Neural cell (in vitro differentiated cells): ENCODE data around the gene IFI6. TPM values are rescaled to one million over a fixed set of nuclear protein-coding genes. Genes with fewer than 3 reads are reported as not detected.
"Not testable (repeated sequence)": the region's sequence is repeated elsewhere in the genome, so short reads cannot be mapped to it uniquely, and the experiment has no call there.

Experiments used
- H2AFZ ChIP-seq: fragments of 200-600, 300-800 bp; sonication (generic), shearing (Covaris generic); 2 replicates; pipeline ENCODE4 v1.6.0; 2014; ENCODE audit warnings: low read depth, mild to moderate bottlenecking, antibody characterized with exemption, low read length, moderate library complexity
- H3F3A ChIP-seq: fragments of 200-600 bp; shearing (Covaris generic); 2 replicates; pipeline ENCODE4 v1.6.1; 2016; ENCODE audit warnings: mild to moderate bottlenecking, moderate library complexity, mixed read lengths, antibody characterized with exemption, low read length; ENCODE audit not compliant: insufficient read depth, poor library complexity, severe bottlenecking
- H3K27ac ChIP-seq: fragments of 200-600, 300-800 bp; sonication (generic), shearing (Covaris generic); 2 replicates; pipeline ENCODE4 v1.5.1; 2014; ENCODE audit warnings: mild to moderate bottlenecking, low read length, moderate library complexity
- H3K27me3 ChIP-seq: fragments of 300-800, 200-600 bp; sonication (generic), shearing (Covaris generic); 2 replicates; pipeline ENCODE4 v1.6.0; 2014; ENCODE audit warnings: mild to moderate bottlenecking, low read depth, low read length, moderate library complexity; ENCODE audit not compliant: insufficient read depth
- H3K36me3 ChIP-seq: fragments of 300-800, 200-600 bp; sonication (generic), shearing (Covaris generic); 2 replicates; pipeline ENCODE4 v1.5.1; 2014; ENCODE audit warnings: mild to moderate bottlenecking, antibody characterized with exemption, low read length, moderate library complexity; ENCODE audit not compliant: insufficient read depth
- H3K4me2 ChIP-seq: fragments of 300-800, 200-600 bp; sonication (generic), shearing (Covaris generic); 2 replicates; pipeline ENCODE4 v1.6.0; 2014; ENCODE audit warnings: mild to moderate bottlenecking, low read length
- H3K4me3 ChIP-seq: fragments of 300-800, 200-600 bp; sonication (generic), shearing (Covaris generic); 2 replicates; pipeline ENCODE4 v1.5.1; 2014; ENCODE audit warnings: mild to moderate bottlenecking, low read length, moderate library complexity
- H3K79me2 ChIP-seq: fragments of 200-600 bp; shearing (Covaris generic); replicated peaks from 2 replicates; pipeline ENCODE4 v1.6.0; 2014; ENCODE audit warnings: mild to moderate bottlenecking, low read length, moderate library complexity; ENCODE audit not compliant: insufficient read depth
- H3K9ac ChIP-seq: fragments of 300-800, 200-600 bp; sonication (generic), shearing (Covaris generic); 2 replicates; pipeline ENCODE4 v1.6.1; 2016; ENCODE audit warnings: mild to moderate bottlenecking, low read length, mixed read lengths
- H3K9me2 ChIP-seq: fragments of 200-600 bp; shearing (Covaris generic); 2 replicates; pipeline ENCODE4 v1.6.1; 2016; ENCODE audit warnings: mild to moderate bottlenecking, low read length, mixed read lengths; ENCODE audit not compliant: insufficient read depth
- H3K9me3 ChIP-seq: fragments of 200-600, 300-800 bp; sonication (generic), shearing (Covaris generic); 2 replicates; pipeline ENCODE4 v1.6.1; 2016; ENCODE audit warnings: mild to moderate bottlenecking, mixed run types, low read length, moderate library complexity, mixed read lengths
- H4K20me1 ChIP-seq: fragments of 200-600 bp; shearing (Covaris generic); 2 replicates; pipeline ENCODE4 v1.6.1; 2016; ENCODE audit warnings: mild to moderate bottlenecking, mixed run types; ENCODE audit not compliant: insufficient read depth
- CTCF ChIP-seq: fragments of 450-650 bp; IDR thresholded peaks from 2 replicates; pipeline ENCODE4 v1.5.1; 2014; ENCODE audit warnings: antibody characterized with exemption, mild to moderate bottlenecking, moderate library complexity; ENCODE audit not compliant: poor library complexity, severe bottlenecking
- EP300 ChIP-seq: fragments of 450-650 bp; conservative IDR thresholded peaks from 2 replicates; pipeline ENCODE4 v1.6.1; 2014; ENCODE audit warnings: antibody characterized with exemption, mild to moderate bottlenecking, moderate library complexity; ENCODE audit not compliant: poor library complexity, severe bottlenecking
- EZH2 ChIP-seq: fragments of 200-600, 300-800 bp; shearing (Covaris generic), sonication (generic); IDR thresholded peaks from 2 replicates; pipeline ENCODE4 v1.6.1; 2014; ENCODE audit warnings: antibody characterized with exemption, low read length, borderline replicate concordance, mild to moderate bottlenecking; ENCODE audit not compliant: insufficient read depth, poor library complexity, severe bottlenecking
- MXI1 ChIP-seq: fragments of 450-650 bp; conservative IDR thresholded peaks from 2 replicates; pipeline ENCODE4 v1.6.1; 2014; ENCODE audit warnings: antibody characterized with exemption, mild to moderate bottlenecking; ENCODE audit not compliant: poor library complexity, severe bottlenecking
- POLR2AphosphoS5 ChIP-seq: IDR thresholded peaks from 2 replicates; pipeline ENCODE4 v1.6.1; 2012
- RAD21 ChIP-seq: fragments of 450-650 bp; conservative IDR thresholded peaks from 2 replicates; pipeline ENCODE4 v1.6.1; 2014; ENCODE audit warnings: antibody characterized with exemption, mild to moderate bottlenecking, moderate library complexity
- REST ChIP-seq: IDR thresholded peaks from 2 replicates; pipeline ENCODE4 v1.6.1; 2012; ENCODE audit warnings: borderline replicate concordance
- SMC3 ChIP-seq: fragments of 450-650 bp; conservative IDR thresholded peaks from 2 replicates; pipeline ENCODE4 v1.6.1; 2014; ENCODE audit warnings: antibody characterized with exemption, mild to moderate bottlenecking, moderate library complexity; ENCODE audit not compliant: poor library complexity
- TAF1 ChIP-seq: IDR thresholded peaks from 2 replicates; pipeline ENCODE4 v1.6.1; 2012; ENCODE audit warnings: low read depth
- polyA plus RNA-seq: library from polyadenylated mRNA; depleted of rRNA; stranded (reverse); fragments of >200 nt; gene quantifications from 2 replicates; pipeline ENCODE4 v1.2.3, GENCODE V29; 2014

IFI6 gene
- polyA plus RNA-seq, 1 donor from 2014 or later: 0.35 TPM

GRCh38 chr1:27682351-27682944, 10.5 kb upstream of the IFI6 start:
- H2AFZ ChIP-seq: no peak overlapping the region
- H3K79me2 ChIP-seq: no peaks in the 10 kb centered on the region
- H3K9ac ChIP-seq: no peak overlapping the region
- no peaks in the 10 kb centered on the region for H3K9me3 ChIP-seq
- H3K4me2 ChIP-seq: no peak overlapping the region
- no peak overlapping the region for H3K27ac ChIP-seq
- H3K27me3 ChIP-seq: no peaks in the 10 kb centered on the region
- H3K9me2 ChIP-seq: no peaks in the 10 kb centered on the region
- no peaks in the 10 kb centered on the region for H3F3A ChIP-seq
- H3K36me3 ChIP-seq: no peaks in the 10 kb centered on the region
- H4K20me1 ChIP-seq: no peaks in the 10 kb centered on the region
- no peak overlapping the region for H3K4me3 ChIP-seq
- TF ChIP-seq MXI1: no peak
- no peak for TF ChIP-seq RAD21
- no peak for TF ChIP-seq TAF1
- no peak for TF ChIP-seq CTCF
- TF ChIP-seq POLR2AphosphoS5: no peak
- TF ChIP-seq REST: no peak
- no peak for TF ChIP-seq SMC3
- no peak for TF ChIP-seq EP300
- no peak for TF ChIP-seq EZH2

GRCh38 chr1:27681580-27681979, 9.6 kb upstream of the IFI6 start:
- not testable (repeated sequence) for H3K27ac ChIP-seq

GRCh38 chr1:27680225-27680791, 8.3 kb upstream of the IFI6 start:
- not testable (repeated sequence) for H3K4me3 ChIP-seq, H3K36me3 ChIP-seq, H3K9me2 ChIP-seq, H3K9me3 ChIP-seq, H3K27ac ChIP-seq, H3K9ac ChIP-seq, H2AFZ ChIP-seq, H3K27me3 ChIP-seq, H3F3A ChIP-seq, H4K20me1 ChIP-seq, H3K79me2 ChIP-seq, H3K4me2 ChIP-seq

More at GRCh38 chr1:27681580-27681979, 9.6 kb upstream of the IFI6 start:
- H3K36me3 ChIP-seq, H3K27me3 ChIP-seq, H3K9me3 ChIP-seq, H3K9me2 ChIP-seq, H3F3A ChIP-seq, H3K79me2 ChIP-seq, H4K20me1 ChIP-seq, H3K9ac ChIP-seq, H2AFZ ChIP-seq, H3K4me2 ChIP-seq, H3K4me3 ChIP-seq: not testable (repeated sequence)
